COLO668 (cell line): ENCODE results near the gene LRRC45.

ENCODE experiments used
- DNase-seq: peaks from one replicate; lab custom pipeline; 2025; ENCODE audit not compliant: unreplicated experiment; lab: John Stamatoyannopoulos, UW

Gene LRRC45

DNA sequence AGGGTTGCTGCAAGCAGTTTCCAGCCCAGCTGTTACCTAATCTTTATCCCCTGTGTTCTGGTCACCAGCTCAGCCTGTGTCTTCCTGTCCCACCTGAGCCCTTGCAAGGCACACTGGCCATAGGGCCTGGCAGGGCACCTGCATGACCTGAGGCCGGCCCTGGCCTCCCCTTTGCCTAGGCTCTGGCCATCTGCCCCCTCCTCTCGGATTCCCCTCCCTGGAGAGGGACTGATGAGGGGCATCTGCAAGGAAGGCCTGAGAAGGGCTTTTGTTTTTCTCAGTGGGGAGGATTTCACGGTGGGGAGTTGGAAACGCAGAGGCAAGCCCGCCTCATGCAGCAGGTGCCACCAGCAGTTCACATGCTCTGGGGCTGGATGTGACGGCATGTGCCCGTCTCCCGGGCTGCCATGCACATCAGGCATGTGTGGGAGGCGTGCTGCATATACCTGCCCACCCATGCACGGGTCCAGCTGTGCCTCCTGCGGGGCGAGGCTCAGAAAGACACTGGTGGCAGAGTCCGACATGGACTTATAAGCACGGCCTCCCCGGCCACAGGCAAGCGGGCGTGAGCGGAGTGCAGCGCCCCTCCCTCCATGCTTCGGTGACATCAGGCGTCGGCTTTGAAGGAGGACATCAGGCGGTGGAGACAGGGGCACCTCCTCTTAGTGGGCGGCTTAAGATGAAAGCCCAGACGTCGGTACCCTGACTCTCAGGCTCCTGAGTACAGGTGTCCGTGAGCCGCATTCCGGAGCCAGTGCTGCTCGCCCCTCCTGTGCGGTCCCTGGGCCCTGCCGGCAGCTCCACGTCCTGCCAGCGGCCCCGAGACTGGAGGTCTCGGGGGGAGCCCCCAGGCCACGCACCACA is 29.1 kb upstream of the LRRC45 start:
- DNase-seq = no peak

DNA sequence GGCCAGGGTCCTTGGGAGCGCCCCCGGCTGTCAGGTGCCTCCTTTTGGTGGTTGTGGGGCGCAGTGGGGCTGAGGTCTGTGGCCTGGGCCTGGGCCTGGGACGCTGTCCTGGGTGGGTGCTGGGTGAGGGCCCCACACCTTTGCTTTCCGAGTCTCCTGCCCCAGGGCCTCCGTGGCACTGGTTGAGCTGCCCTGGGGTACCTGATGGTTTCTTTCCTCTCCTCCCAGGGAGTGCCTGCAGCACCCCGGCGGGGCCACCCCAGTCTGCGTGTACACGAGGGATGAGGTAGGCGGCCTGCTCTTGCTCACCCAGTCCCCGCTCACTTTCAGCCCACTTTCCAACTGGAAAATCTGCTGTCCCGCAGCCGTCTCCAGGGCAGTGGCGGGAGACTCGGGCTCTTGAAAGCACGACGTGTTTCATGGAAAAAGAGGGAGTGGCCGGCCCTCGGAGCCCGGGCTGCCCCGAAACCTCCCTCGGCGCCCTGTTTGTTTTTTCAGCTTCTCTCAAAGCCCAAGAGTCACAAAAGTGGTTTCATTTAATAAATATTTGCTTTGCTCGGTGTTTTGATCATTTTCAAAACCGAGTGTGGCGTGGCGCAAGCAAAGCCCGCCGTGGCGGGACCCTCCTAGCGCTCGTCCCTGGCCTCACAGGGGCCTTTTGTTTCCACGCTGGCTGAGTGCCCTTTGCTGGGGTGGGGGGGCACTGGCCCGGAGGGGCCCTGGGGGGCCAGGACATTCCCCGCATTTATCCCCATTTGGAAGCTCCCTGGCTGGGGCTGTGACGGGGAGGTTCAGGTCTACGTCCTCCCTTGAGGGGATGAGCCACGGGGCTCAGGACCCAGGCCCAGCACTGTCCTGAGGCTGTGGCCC is 28.3 kb upstream of the LRRC45 start:
- no peak for DNase-seq

DNA sequence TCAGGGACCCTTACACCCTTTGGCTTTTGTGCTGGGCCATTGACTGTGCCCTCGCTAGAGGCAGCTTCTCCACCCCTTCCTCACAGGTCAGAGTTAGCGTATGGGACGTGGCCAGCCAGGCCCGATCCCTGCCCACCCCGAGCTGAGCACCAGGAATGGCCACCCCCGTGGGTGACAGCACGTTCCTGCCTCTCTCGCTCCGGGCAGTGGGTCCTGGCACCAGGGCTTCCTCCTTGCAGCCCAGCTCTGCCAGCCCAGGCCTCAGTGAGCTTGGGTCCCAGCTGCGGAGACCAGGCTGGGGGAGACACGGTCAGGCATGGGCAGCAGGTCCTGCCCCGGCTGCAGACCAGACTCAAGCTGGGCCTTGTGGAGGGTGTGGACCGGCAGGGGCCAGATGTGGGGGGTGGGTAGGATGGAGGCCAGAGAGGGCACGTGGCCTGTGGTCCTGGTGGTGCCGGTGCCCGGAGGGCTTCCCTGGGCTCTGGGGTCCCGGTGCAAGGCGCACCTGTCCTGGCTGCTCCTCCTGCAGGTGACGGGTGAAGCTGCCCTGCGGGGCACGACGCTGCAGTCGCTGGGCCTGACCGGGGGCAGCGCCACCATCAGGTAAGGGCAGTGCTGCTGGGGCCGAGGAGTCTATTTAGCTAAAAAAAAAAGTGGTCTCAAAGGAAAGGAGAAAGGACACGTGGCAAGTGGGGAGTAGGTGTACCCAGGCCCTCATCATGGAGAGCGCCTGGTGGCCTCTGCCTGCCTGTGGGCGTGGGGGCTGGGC is 27.5 kb upstream of the LRRC45 start:
- DNase-seq = no peak

DNA sequence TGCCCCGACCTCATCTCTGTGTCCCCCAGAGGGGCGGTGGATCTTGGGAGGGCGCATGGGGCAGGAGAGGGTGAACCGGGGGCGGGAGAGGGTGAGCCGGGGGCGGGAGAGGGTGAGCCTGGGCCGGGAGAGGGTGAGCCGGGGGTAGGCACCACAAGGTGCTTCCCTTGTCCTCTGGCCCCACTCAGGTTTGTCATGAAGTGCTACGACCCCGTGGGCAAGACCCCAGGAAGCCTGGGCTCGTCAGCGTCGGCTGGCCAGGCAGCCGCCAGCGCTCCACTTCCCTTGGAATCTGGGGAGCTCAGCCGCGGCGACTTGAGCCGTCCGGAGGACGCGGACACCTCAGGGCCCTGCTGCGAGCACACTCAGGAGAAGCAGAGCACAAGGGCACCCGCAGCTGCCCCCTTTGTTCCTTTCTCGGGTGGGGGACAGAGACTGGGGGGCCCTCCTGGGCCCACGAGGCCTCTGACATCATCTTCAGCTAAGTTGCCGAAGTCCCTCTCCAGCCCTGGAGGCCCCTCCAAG is 26.8 kb upstream of the LRRC45 start:
- no peak for DNase-seq

DNA sequence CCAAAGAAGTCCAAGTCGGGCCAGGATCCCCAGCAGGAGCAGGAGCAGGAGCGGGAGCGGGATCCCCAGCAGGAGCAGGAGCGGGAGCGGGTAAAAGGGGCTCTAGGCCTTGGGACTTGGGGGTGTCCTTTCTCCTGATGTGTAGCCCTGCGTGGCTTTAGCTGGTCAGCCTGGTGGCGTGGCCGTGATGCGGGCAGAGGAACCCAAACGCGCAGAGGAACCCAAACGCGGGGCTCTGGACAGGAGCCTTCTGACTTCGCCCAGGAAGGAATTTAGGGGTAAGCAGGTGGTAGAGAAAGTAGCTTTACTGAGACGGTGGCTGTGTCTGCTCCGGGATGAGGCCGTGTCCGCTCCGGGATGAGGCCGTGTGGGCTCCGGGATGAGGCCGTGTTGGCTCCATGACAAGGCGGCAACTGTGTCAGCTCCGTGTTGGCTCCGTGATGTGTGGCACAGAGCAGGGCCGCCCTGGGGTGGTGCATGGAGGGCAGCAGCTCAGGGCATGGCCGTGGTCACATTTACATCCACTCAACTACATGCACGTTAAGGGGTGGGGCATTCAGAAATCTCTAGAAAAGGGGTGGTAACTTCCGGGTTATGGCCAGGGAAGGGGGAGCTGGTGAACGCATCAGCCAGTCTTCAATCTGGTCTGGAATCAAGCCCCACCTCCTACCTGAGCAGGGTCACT is 26.2 kb upstream of the LRRC45 start:
- DNase-seq = no peak

DNA sequence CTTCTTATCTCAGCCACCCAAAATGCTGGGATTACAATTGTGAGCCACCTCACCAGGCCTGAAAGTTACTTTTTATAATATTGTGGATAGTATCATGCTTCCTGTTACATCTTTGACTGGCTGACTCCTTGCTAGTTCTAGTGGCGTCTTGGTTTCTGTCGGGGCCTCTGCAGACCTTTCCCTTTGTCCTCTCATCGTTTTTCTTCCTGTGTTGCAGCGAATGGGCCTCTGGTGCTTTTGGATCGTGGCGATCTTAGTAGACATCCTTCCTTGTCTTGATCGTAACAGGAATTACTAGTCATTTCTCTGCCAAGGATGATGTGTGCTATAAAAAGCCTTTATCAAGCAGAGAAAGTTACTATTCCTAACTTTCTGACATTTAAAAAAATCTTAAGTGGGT is 24.9 kb upstream of the LRRC45 start:
- DNase-seq = no peak

GRCh38 chr17:81998691-81999438 is 24.2 kb upstream of the LRRC45 start:
- DNase-seq = no peak

DNA sequence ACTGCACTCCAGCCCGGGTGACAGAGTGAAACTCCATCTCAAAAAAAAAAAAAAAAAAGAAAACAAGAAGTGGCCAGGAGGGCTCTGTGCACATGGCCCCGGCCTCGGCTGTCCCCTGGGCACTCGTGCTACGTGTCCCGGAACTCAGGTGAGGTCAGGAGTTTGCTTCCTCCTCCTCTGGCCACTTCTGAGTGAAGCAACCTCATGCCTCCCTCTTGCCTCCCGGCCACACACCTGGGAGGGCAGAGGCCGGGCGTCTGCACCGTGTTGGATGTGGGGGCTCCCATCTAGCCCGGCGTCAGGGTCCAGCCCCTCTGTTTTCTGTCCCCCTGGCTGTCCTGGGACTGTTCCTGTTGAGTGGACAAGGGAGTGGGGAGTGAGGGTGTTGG is 23.5 kb upstream of the LRRC45 start:
- DNase-seq = no peak

- DNase-seq = no peak
Measured at GRCh38 chr17:81999976-82000802, 22.9 kb upstream of the LRRC45 start.

DNA sequence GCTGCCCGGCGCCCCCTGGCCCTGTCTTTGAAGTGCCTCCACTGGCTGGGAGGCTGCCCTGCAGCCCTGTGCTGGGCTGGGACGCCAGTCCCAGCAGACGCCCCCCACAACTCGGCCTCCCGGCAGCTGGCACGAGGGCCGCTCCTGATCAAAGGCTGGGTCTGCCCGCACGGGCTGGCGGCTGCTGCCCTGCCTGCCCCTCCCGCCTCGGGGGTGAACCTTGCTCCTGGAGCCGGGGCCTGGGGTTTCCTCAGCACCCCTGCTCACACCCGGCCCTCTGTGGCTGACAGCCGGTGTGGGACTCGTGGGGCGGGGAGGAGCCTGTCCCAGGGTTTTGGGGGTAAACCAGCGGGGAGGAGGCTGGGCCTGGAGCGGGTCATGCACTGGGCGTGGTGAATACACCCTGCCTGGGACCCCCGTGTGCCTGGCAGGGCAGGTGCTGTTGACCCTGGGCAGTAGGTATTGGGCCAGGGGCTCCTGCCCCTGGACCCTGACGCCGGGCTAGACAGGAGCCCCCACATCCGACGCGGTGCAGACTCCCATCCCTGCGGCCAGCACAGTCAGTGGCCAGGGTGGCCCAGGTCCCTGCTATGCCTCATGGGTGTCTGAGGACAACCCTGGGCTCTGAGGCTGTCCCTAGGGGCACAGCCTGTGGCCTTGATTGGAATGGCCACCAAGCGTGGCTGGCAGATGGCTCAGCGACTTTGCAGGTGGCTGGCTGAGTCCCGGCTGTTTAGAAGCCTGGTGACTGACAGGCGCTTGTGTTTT is 22.1 kb upstream of the LRRC45 start:
- DNase-seq = no peak

DNA sequence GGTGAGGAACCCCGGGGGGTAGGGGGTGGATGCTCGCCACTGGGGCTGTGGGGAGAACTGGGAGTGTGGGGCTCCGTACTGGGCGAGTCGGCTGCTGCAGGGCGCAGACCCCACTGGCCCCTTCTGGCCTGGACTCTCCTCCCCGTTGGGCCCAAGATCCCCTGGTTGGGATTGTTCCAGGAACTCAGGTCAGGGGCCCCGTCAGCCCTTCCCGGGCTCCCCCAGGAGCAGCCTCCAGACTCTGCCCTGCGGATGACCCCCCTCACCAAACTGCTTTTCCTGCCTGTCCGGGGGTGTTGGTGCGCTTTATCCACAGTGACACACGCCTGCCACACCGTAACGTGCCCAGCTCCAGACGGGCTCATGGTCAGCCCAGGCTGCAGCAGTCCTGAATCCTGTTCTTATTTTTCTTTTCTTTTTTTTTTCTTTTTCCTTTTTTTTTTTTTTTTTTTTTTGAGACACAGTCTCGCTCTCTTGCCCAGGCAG is 21.5 kb upstream of the LRRC45 start:
- no peak for DNase-seq

DNA sequence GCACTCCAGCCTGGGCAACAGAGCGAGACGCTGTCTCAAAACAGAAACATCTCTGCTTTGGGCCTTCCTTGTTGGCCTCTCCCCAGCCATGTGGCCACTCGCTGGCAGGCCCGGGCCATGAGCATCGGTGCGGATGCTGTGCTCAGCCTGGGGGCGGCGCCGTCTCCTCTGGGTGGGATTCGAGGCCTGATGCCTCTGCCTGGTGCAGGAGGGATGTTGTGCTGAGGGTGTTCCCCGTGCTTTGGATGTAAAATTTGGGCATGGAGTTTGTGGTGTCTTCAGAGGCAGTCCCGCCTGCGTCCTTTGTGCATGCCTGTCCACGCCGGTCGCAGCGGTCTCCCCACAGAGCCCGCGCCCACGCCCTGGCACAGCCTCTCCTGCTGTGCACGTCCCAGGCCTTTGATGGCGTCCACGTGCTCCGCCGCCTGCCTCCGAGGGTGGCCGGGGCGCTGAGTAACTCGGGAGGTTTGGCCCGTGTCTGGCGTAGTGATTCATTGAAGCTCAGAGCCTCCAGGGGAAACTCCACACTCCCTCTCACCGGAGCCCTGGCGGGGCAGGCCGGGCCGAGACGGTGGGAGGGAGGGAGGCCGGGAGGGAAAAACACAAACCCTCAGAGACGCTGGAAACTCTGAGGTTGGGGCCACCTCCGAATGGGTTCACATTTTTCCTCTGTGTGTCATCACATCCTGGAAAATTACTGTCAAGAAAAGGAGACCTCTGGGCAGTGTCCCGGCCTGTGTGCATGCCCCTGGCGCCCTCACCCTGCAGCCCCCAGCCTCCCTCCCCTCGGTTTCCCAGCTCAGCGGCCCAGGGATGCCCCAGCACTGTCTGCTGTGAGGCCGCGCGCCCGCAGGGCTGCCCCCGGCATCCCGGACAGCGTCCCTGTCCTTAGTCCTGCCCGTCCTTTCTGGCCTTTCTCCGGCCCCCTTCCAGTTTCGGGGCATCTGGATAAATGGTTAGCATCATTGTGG is 19.4 kb upstream of the LRRC45 start:
- DNase-seq = no peak

DNA sequence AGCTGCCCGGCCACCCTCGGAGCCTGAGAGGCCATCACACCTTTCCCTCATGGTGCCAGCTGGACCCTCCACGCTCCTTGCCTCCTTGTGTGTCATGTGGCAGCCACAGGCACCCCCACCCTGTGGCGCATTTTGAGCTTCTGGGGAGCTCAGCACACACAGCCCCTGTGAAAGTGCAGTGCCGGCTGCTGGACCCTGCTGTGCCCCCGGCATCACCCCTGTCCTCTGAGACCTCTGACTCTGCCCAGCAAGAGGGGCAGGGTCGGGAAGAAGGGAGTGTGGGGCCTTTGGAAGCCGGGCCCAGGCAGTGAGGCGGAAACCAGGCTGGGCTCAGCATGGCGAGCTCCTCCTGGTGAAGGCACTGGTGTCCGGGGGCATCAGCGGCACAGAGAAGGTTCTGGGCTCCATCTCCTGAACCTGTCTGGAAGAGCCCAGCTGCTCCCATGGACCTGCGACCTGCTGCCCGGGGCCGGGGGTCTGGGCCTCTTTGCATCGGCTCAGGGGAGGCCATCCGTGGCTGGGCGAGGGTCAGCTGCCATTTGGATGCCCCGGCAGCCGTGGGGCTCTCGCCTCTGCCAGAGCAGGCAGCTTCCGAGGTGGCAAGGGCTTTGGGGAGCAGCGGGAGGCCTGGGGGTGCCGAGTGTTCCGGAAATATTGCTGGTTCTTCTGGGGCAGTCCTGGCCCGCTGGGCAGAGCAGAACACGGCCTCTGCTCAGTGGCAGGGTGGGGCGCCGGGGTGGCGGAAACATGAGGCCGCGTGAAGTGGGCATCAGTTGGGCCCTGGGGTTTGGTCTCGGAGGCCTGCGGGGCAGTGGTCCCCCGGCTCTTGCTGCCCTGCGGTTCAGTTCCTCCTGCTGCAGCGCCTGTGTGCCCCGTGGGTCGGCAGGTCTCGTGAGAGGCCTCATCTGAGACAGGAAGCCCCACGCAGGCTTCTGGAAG is 18.3 kb upstream of the LRRC45 start:
- DNase-seq = no peak

DNA sequence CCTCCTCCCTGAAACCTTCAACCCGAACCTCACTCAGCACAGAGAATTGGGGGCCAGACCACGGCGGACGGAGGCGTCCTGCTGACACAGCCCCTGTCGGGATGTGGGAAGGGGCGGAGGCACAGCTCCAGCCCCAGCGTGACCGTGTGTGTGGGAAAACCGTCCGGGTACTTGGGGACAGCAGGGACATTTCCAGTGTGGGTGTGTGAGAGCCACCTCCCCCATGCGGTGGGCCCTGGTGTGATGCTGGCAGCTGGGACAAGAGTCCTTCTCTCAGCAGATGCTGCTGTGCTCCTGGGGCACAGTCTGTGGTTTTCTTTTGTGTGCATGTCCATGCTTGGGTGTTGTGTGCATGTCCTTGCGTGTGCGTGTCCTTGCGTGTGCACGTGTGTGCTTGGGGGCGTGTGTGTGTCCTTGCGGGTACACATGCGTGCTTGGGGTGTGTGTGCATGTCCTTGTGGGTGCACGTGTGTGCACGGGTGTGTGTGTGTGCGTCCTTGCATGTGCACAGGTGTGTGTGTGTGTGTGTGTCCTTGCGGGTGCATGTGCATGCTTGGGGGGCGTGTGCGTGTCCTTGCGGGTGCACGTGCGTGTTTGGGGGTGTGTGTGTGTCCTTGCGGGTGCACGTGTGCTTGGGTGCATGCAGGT is 17.3 kb upstream of the LRRC45 start:
- DNase-seq = no peak

DNA sequence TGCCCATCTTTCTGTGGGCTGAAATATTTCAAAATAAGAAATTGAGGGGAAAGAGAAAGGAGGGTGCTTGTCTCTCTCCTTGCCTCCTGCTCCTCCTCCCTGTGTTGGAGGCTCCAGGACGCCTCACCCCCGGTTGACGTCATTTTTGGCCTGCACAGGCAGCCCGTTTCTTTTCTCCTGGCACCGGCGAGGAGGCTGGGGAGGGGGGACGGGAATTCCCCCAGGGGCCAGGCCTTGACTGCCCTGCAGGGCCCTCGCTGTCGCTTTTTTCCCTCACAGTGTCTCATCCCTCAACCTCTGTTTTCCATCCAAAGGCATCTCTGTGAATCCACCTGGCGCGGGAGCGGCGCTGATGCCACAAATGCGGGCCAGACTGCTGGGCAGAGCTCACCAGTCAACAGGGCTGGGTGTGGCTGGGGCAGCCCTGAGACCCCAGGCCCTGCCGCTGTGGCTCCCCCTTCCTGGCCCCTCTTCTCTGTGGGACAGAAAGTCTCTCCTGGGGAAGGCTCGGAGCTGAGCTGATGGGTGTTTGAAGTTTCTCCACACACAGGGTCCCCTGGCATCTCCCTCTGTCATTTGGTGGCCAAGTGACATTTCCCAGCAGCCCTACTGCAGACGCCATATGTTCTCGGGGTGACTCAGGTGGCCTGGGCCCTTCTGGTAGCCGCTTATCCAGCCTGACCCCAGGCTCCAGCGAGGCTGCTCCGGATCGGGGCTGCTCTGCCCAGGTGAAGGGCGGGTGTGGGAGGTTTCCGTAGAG is 16.5 kb upstream of the LRRC45 start:
- DNase-seq = no peak
